Heart left ventricle (tissue), 16 donors: ENCODE measurements around the gene RBM20. TPM values are rescaled to one million over a fixed set of nuclear protein-coding genes. Genes with fewer than 3 reads are reported as not detected.

Experiments
- ATAC-seq, 4 donors: fragments of 200-7000 bp; cut with Tn5 transposase; one replicate each; pipeline ENCODE4 v1.9.1; 2020 to 2022; ENCODE audit warnings: moderate library complexity in 4 of 4, mild to moderate bottlenecking in 3 of 4, moderate number of reproducible peaks in 1 of 4
- DNase-seq, 5 donors: peaks; one replicate each; pipeline ENCODE4 v3.0.0-alpha.2; 2020
- H3K27ac ChIP-seq, 12 donors: fragments of 200-600 bp; sonication (generic) in 4 of 12; one replicate each; pipeline versions ENCODE4 v1.5.0 to v1.8.0; 2016 to 2022; ENCODE audit warnings: mild to moderate bottlenecking in 2 of 12
- H3K27me3 ChIP-seq, 9 donors: fragments of 200-600 bp; sonication (generic) in 2 of 9; one replicate each; pipeline versions ENCODE4 v1.5.1 to v1.8.0; 2016 to 2022; ENCODE audit warnings: mild to moderate bottlenecking in 3 of 9
- H3K36me3 ChIP-seq, 9 donors: fragments of 200-600 bp; sonication (generic) in 2 of 9; one replicate each; pipeline versions ENCODE4 v1.5.0 to v1.8.0; 2018 to 2022; ENCODE audit warnings: mild to moderate bottlenecking in 2 of 9
- H3K4me1 ChIP-seq, 12 donors: fragments of 200-600 bp; sonication (generic) in 4 of 12; one replicate each; pipeline versions ENCODE4 v1.5.0 to v1.8.0; 2016 to 2022; ENCODE audit warnings: mild to moderate bottlenecking in 3 of 12
- H3K4me3 ChIP-seq, 12 donors: fragments of 200-600 bp; sonication (generic) in 4 of 12; one replicate each; pipeline versions ENCODE4 v1.5.0 to v1.8.0; 2017 to 2022; ENCODE audit warnings: mild to moderate bottlenecking in 9 of 12, moderate library complexity in 4 of 12
- H3K9me3 ChIP-seq, 12 donors: fragments of 200-600 bp; sonication (generic) in 4 of 12; one replicate each; pipeline versions ENCODE4 v1.5.0 to v1.8.0; 2016 to 2022; ENCODE audit warnings: mild to moderate bottlenecking in 1 of 12
- CTCF ChIP-seq, 12 donors: fragments of 200-600 bp; sonication (generic) in 4 of 12; IDR thresholded peaks; one replicate each; pipeline versions ENCODE4 v1.5.0 to v1.8.0; 2018 to 2022; ENCODE audit warnings: antibody characterized with exemption in 12 of 12, mild to moderate bottlenecking in 5 of 12
- POLR2A ChIP-seq, 2 donors: fragments of 450-650 bp; IDR thresholded peaks; one replicate each; pipeline ENCODE4 v1.6.1; 2017; ENCODE audit warnings: antibody characterized with exemption in 2 of 2, mild to moderate bottlenecking in 2 of 2, moderate library complexity in 2 of 2
- WGBS, 4 donors: extraction: QIAGEN DNeasy Blood & Tissue Kit in 2 of 4; methylation state at CpG; one replicate each; pipeline versions ENCODE4 v1.1.5 to v1.1.7; 2013 to 2018; 5-methylcytosine and 5-hydroxymethylcytosine counted together
- intact Hi-C, 10 donors: fragments of 100-400 bp; cut with DNase I; formaldehyde crosslinking; loops; one replicate each; pipeline versions ENCODE4 v1.11.1 to v1.14.2; 2022
- polyA plus RNA-seq, 2 donors: library from polyadenylated mRNA; stranded (reverse); fragments of 200-250 nt; gene quantifications; one replicate each; pipeline ENCODE4 v1.2.3, GENCODE V29; 2013
- total RNA-seq, 9 donors: library from RNA; depleted of rRNA in 2 of 9; stranded (reverse); fragments of >200 nt in 2 of 9; fragmentation: NEBNext Ultra II Directional in 3 of 9; extraction: Animal tissue kit (Norgen Biotek cat#: 25700) in 3 of 9; gene quantifications; one replicate each; pipeline versions ENCODE4 v1.1.0 to v1.2.4, GENCODE V29; 2016 to 2023
- donor health status: ischemic (EF 13 %, LVEDD 7.1; RV severe dilation, severe dysfunction).
- donor health status: healthy with polysubstance abuse.
- donor health status: DM: no; HTN: yes; CAD: no.
- donor health status: DM: no; HTN: no; CAD: no.
- donor health status: ischemic (EF 25% LVEDD 6.9; RV normal size, moderate dysfunction).
- donor health status: ischemic (EF 25% LVEDD 5.7; RV mildly dilated, moderate dysfunction).
- donor health status: healthy.
- donor health status: DM: yes; HTN: yes; CAD: no.
- donor health status: ischemic (EF 35%, LVEDD 5.7; RV mildly dilated, moderate dysfunction).
- donor health status: nonischemic (EF 11% LVEDD 7.7; RV severe dilation, severe dysfunction).
- donor health status: DM: yes; HTN: yes; CAD: no.
- donor health status: PGD.
- donor health status: ischemic (EF 29% LVEDD 5.4; RV normal size, mild dysfunction).
- donor health status: nonischemic (EF 23%, LVEDD 6.1; RV moderate dilation, normal function).

RBM20 gene
- total and polyA plus RNA-seq, 11 donors: 29.9 to 152 (median 91.2) TPM

GRCh38 chr10:110687400-110687799 is 43.3 kb downstream of the RBM20 start:
- H3K36me3 ChIP-seq: no peaks in the 10 kb centered on the region
- ATAC-seq (no peak), DNase-seq (no peak)
- H3K27me3 ChIP-seq: no peaks in the 10 kb centered on the region
- H3K4me1 ChIP-seq: peaks cover 0 to 49% (median 12%) of the 10 kb centered on the region in 12 donors
- TF ChIP-seq CTCF (IDR thresholded peaks at IDR 0.05) (no peak), POLR2A (IDR thresholded peaks at IDR 0.05) (no peak)
- H3K9me3 ChIP-seq: peaks cover 0 to 12% (median 0%) of the 10 kb centered on the region in 12 donors
- peak overlapping the region in 10 of 12 donors; percentile 21 to 95 (median 86) for H3K27ac ChIP-seq
- no peak overlapping the region for H3K4me3 ChIP-seq
- WGBS, 4 donors: 77 to 84% (median 80%) methylated on average over 6 of the region's 6 CpGs
- intact Hi-C loops: loop anchor here in 1 of 10 donors (10.0 kb wide), 1 partner anchor 77 kb away; no protein-coding TSS in a partner anchor

GRCh38 chr10:110691139-110691538 is 47.0 kb downstream of the RBM20 start:
- H3K4me1 ChIP-seq: peaks cover 0 to 41% (median 8%) of the 10 kb centered on the region in 12 donors
- TF ChIP-seq POLR2A (IDR thresholded peaks at IDR 0.05) (no peak), CTCF (IDR thresholded peaks at IDR 0.05) (no peak)
- intact Hi-C loops: no loop called here
- H3K27ac ChIP-seq: peak overlapping the region in 1 of 12 donors; percentile 17
- H3K36me3 ChIP-seq: no peaks in the 10 kb centered on the region
- ATAC-seq (no peak), DNase-seq (no peak)
- no peaks in the 10 kb centered on the region for H3K27me3 ChIP-seq
- peaks cover 0 to 25% (median 0%) of the 10 kb centered on the region in 12 donors for H3K9me3 ChIP-seq
- WGBS, 4 donors: 78 to 91% (median 87%) methylated on average over 2 of the region's 2 CpGs
- H3K4me3 ChIP-seq: no peak overlapping the region

GRCh38 chr10:110694263-110694662 is 50.1 kb downstream of the RBM20 start:
- H3K36me3 ChIP-seq: no peaks in the 10 kb centered on the region
- no peaks in the 10 kb centered on the region for H3K27me3 ChIP-seq
- intact Hi-C loops: no loop called here
- no peak for TF ChIP-seq POLR2A (IDR thresholded peaks at IDR 0.05)
- no peak for TF ChIP-seq CTCF (IDR thresholded peaks at IDR 0.05)
- H3K4me3 ChIP-seq: no peak overlapping the region
- no peak for ATAC-seq
- 11 to 29% (median 19%) methylated on average over 1 of the region's 1 CpG for WGBS, 4 donors
- peaks cover 0 to 49% (median 17%) of the 10 kb centered on the region in 12 donors for H3K4me1 ChIP-seq
- H3K27ac ChIP-seq: peak overlapping the region in 7 of 12 donors; percentile 24 to 91 (median 82)
- no peak for DNase-seq
- H3K9me3 ChIP-seq: peaks cover 0 to 25% (median 0%) of the 10 kb centered on the region in 12 donors

GRCh38 chr10:110694820-110695538 is 50.8 kb downstream of the RBM20 start:
- Histone ChIP-seq H3K4me3 (no peak overlapping the region), H3K36me3 (no peaks in the 10 kb centered on the region), H3K4me1 (peaks cover 0 to 56% (median 16%) of the 10 kb centered on the region in 12 donors), H3K27me3 (no peaks in the 10 kb centered on the region), H3K9me3 (peaks cover 0 to 25% (median 0%) of the 10 kb centered on the region in 12 donors), H3K27ac (peak overlapping the region in 8 of 12 donors; percentile 24 to 91 (median 83))
- TF ChIP-seq CTCF (IDR thresholded peaks at IDR 0.05): no peak
- no peak for TF ChIP-seq POLR2A (IDR thresholded peaks at IDR 0.05)
- 55 to 68% (median 63%) methylated on average over 5 of the region's 5 CpGs for WGBS, 4 donors
- intact Hi-C loops: loop anchor here in 1 of 10 donors (5.0 kb wide), 1 partner anchor 87 kb away; no protein-coding TSS in a partner anchor
- no peak for ATAC-seq
- DNase-seq: no peak
